Gastroesophageal sphincter (tissue), 3 donors: ENCODE measurements around the gene FAM3A.

ENCODE experiments used
- CTCF ChIP-seq, 4 experiments: fragments of 200-600 bp in 2 of 4; fragments of 450-650 bp in 2 of 4; sonication (generic) in 1 of 4; IDR thresholded peaks; one replicate each; pipeline ENCODE4 v1.5.1; 2017 to 2019; ENCODE audit warnings: antibody characterized with exemption in 4 of 4, mild to moderate bottlenecking in 2 of 4, moderate library complexity in 2 of 4
- POLR2A ChIP-seq, 2 donors: fragments of 450-650 bp; IDR thresholded peaks; one replicate each; pipeline ENCODE4 v1.6.1; 2017; ENCODE audit warnings: antibody characterized with exemption in 2 of 2, mild to moderate bottlenecking in 2 of 2, moderate library complexity in 1 of 2

- TF ChIP-seq CTCF (IDR thresholded peaks at IDR 0.05) (no peak), POLR2A (IDR thresholded peaks at IDR 0.05) (no peak)
Measured at GRCh38 chrX:154465601-154466000, 50.4 kb downstream of the FAM3A start.
